ENCODE results near the gene SLC1A6. TPM values are rescaled to one million over a fixed set of nuclear protein-coding genes. Genes with fewer than 3 reads are reported as not detected.
"Not testable (repeated sequence)": the region's sequence is repeated elsewhere in the genome, so short reads cannot be mapped to it uniquely, and the experiment has no call there.

SLC1A6 gene
- not detected in 2 replicates for total RNA-seq

DNA sequence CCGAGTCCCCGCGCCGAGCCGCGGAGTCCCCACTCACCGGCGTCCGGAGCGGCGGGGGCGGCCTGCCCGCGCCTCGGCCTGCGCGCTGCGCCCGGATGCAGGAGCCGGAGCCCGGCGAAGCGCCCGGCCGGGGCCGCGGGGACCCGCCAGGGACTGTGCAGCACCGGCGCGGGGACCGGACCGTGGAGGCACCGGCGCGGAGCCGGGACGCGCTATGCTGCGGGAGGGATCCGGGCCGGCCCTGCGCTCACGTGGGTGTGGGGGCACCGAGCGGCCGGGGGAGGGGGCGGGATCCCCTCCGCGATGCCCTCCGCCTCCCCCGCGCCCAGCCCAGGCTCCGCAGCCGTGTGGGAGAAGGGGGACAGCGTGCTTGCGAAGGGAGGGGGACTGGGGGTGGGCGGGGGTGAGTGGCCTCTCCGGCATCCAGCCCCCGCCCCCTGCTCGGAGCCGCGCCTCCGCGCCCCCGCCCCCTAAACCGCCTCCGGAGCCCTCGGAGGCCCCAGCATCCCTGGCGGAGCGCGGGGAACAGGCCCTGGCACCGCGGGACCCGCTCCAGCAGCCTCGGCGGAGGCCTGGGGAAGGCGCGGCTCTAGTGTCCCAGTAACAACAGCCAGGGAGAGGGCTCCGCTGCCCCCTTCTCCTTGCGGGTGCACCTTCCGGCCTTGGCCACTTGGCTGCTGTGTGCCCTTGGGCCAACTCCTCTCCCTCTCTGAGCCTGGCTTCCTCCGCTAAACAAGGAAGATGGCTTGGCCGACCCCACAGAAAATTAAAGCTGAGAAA lies at the start of gene SLC1A6:
TSS of gene SLC1A6 (minus strand) at position 389 of the 780 bp plus-strand sequence. CDS start 6,954 bp downstream, outside the sequence.
- no peak for DNase-seq (ENCODE audit: low read depth in 2 of 2)

DNA sequence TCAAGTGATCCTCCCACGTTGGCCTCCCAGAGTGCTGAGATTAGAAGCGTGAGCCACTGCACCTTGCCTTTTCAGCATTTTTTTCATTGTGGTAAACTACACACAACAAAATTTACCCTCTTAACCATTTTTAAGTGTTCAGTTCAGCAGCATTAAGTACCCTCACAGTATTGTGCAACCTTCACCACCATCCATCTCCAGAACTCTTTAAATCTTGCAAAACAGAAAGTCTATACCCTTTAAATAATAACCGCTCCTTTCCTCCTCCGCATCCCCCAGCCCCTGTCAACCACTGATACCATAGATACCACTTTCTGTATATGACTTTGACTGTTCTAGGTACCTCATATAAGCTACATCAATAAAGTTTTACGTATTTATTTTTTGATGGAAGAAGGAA lies 48.8 kb upstream of the SLC1A6 start:
- DNase-seq (ENCODE audit: low read depth in 2 of 2) = no peak

DNA sequence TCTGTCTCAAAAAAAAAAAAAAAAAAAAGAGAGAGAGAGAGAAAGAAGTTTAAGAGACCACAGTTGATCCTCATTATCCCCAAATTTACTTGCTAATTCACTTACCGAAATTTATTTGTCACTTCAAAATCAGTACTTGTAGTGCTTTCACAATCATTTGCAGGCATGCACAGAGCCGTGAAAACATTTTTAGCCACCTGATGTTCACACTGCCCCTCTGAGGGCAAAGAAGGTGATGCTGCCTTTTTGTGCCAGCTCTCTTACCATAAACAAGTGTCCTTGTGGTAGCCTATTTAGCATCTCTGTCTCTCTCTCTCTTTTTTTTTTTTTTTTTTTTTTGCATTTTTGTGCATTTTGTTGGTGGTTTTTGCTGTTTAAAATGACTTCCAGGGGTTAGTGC lies 45.6 kb upstream of the SLC1A6 start:
- DNase-seq (ENCODE audit: low read depth in 2 of 2) = no peak

DNA sequence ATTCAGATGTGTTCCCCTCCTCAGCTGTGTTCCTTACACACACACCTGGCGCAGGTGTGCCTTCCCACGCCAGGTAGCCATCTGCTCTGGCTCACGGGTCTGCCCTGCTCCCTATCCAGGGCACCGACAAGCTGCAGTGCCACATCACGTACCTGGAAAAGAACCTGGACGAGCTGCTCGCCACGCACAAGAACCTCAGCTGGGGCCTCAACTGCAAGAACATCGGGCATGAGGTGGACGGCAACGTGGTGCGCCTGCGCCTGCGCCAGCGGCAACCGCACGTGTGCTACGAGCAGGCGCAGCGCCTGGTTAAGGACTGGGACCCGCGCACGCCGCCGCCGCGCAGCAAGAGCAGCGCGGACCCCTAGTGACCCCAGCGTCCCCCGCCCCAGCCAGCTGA lies 43.1 kb upstream of the SLC1A6 start:
- DNase-seq (ENCODE audit: low read depth in 2 of 2) = no peak

DNA sequence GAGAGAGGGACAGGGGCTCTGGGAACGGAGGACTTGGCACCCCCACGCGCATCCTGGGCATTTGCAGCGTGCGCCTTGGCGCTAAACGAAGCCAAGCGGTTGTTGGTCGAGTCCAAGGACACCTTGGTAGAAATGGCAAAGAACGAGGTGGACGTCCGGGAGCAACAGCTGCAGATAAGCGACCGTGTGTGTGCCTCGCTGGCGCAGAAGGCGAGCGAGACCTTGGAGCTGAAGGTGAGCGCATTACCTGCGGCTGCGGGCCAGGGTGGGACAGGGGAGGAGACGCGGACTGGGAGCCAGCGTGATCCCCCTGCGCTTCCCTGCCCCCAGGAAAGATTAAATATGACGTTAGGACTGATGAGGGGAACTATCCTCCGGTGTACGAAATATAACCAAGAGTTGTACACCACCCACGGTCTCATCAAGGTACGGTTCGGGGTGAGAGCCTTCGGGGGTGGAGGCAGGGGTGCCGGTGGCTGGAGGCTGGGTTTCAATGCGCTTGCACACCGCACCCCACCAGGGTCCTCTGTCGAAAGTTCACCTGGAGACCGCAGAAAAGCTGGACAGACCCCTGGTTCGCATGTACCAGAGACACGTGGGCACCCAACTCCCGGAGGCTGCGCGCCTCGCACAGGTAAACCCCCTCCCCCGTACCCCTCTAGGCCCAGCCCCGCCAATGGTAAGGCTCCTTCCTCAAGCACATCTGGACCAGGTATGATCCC lies 41.8 kb upstream of the SLC1A6 start:
- DNase-seq (ENCODE audit: low read depth in 2 of 2) = no peak

DNA sequence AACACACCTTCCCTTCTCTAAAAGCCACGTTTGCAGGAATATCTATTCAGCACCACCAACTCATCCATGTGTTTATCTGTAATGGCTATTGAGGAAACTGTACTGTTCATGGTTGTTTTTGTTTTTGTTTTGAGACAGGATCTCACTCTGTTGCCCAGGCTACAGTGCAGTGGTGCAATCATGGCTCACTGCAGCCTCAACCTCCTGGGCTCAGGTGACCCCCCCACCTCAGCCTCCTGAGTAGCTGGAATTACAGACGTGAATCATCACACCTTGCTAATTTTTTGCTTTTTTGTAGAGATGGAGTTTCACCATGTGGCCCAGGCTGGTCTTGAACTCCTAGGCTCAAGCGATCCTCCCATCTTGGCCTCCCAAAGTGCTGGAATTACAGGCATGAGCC lies 39.2 kb upstream of the SLC1A6 start:
- not testable (repeated sequence) for DNase-seq (ENCODE audit: low read depth in 2 of 2)

DNA sequence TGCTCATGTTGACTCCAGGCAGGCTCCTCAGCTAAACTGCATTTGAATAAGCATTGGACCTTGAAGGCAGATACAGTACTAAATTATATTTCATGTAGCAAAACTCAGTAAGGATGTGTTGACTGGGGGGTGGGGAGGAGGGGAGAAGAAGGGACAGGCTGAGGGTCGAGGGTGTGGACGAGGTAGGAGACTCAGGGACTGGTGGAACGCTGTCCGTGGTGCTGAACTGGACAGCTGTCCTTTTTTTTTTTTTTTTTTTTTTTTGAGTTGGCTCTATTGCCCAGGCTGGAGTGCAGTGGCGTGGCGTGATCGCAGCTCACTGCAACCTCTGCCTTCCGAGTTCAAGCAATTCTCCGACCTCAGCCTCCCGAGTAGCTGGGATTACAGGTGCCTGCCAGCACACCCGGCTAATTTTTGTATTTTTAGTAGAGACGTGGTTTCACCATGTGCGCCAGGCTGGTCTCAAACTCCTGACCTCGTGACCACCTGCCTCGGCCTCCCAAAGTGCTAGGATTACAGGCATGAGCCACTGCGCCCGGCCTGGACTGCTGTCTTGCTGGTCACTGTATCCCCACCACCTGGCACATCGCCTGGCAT lies 36.4 kb upstream of the SLC1A6 start:
- peak; percentile 25 to 49 for DNase-seq (ENCODE audit: low read depth in 2 of 2)

DNA sequence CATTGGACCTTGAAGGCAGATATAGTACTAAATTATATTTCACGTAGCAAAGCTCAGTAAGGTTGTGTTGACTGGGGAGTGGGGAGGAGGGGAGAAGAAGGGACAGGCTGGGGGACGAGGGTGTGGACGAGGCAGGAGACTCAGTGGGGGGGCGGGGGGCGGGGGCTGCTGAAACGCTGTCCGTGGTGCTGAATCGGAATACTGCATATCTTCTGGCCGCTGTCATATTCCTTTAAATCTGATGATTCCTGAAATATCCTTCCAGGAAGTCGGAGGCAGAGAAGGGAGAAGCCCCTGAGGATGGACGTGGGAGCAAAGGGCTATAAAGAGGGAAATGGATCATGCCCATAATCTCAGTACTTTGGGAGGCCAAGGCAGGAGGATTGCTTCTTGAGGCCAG lies 34.9 kb upstream of the SLC1A6 start:
- no peak for DNase-seq (ENCODE audit: low read depth in 2 of 2)

DNA sequence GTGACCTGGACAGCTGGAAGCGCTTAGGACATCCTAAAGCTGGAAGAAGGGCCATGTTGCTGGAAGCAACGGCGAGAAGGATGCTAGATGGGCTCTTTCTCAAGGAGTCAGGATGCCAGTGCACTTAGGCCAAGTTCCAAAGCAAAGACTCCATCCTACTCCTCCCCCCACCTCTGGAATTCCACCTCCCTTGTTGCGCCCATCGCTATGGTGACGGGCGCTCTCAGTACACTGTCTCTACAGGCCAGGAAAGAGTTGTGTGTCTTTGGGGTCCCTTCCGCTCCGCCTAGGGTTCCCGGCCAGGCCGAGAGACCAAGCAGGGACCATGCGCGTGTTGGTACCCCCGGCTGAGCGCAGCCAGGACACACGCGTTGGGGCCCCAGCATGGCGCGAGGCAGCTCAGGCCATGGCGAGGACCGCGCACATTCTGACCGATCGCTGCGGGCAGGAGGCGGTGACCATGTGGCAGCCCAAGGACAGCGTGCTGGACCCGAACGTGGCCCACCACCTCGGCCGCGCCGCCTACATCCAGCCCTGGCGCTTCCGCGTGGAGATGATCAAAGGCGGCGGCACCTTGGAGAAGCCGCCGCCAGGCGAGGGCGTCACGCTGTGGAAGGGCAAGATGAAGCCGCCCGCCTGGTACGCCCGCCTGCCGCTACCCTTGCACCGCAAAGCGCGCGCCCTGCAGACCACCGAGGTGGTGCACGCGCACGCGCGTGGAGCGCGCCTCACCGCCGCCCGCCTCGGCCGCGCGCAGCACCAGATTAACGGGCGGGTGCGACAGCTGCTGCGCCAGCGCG lies 31.0 kb upstream of the SLC1A6 start:
- DNase-seq (ENCODE audit: low read depth in 2 of 2) = no peak

DNA sequence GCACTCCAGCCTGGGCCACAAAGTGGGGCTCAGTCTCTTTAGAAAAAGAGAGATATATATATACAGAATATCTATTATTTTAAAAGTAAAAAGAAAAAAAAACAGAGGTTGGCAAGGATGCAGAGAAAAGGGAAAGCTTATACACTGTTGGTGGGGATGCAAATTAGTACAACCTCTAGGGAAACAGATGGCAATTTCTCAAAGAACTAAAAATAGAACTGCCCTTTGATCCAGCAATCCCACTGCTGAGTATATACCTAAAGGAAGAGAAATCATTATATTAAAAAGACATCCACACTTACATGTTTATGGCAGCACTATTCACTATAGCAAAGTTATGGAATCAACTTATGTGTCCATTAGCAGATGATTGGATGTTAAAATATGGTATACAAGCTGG lies 28.6 kb upstream of the SLC1A6 start:
- no peak for DNase-seq (ENCODE audit: low read depth in 2 of 2)

DNA sequence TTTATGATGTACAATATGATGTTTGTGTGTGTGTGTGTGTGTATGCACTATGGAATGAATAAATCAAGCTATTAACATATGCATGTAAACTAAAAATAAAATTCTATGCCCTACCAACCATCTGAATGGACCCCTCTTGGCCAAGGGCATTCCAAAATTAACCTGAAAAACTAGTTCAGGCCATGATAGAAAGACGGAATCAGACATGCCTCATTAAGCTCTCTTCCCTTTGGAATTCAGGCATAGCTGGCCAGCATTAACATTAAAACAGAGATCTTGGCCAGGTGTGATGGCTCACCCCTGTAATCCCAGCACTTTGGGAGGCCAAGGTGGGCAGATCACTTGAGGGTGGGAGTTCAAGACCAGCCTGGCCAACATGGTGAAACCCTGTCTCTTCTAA lies 18.3 kb upstream of the SLC1A6 start:
- DNase-seq (ENCODE audit: low read depth in 2 of 2) = no peak

DNA sequence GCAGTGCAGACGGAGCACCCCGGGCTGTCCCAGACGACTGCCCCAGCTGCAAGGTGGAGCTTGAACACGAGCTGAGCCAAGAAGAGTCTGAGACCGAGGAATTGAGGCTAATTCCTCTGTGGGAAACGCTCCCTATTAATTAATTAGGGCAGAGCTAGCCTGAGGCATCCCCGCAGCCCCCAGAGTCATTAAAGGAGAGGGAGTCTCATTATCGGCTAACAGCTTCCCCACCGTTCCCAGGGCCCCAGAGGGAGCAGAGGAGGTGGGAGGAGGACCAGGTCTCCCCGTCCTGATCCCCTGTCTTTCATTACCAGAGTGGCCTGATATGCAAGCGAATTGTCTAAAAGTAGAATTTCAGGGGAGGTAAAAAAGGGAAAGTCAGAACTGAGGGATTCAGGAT lies 13.1 kb upstream of the SLC1A6 start:
- no peak for DNase-seq (ENCODE audit: low read depth in 2 of 2)

DNA sequence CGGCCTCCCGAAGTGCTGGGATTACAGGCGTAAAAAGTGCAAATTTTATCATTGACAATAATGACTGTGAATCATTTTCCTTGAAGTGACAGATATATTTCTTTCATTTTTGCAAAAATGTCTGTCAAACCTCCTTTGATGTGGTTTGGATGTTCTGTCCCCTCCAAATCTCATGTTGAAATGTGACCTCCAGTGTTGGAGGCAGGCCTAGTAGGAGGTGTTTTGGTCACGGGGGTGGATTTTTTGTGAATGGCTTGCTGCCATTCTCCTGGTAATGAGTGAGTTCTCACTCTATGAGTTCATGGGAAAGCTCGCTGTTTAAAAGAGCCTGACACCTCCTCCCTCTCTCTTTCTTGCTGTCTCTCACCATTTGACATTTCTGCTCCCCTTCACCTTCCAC lies 5.5 kb upstream of the SLC1A6 start:
- DNase-seq (ENCODE audit: low read depth in 2 of 2) = no peak

DNA sequence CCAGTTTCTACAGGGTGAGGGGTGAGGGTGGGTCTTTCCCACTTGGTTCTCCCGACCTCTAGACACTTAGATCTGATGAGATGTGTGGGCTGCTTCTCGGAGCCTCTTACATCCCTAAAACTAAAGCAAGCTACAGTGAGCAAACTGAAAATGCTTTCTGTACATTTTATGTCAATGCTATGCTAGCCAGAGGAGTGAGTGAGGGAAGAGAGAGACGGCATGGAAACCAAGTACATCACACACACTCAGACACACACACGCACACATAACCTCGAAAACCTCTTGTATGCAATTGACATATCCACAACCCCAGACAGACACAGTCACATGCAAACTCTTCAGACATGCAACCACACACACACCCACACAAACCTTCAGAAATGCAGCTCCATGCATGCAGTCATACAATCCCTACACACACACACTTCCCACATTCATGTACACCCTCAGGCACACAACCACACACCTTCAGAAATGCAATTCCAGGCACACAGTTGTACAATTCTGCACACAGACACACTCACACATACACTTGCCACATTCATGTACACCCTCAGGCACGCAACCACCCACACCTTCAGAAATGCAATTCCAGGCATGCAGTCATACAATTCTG lies 1.4 kb downstream of the SLC1A6 start:
- DNase-seq (ENCODE audit: low read depth in 2 of 2) = no peak

DNA sequence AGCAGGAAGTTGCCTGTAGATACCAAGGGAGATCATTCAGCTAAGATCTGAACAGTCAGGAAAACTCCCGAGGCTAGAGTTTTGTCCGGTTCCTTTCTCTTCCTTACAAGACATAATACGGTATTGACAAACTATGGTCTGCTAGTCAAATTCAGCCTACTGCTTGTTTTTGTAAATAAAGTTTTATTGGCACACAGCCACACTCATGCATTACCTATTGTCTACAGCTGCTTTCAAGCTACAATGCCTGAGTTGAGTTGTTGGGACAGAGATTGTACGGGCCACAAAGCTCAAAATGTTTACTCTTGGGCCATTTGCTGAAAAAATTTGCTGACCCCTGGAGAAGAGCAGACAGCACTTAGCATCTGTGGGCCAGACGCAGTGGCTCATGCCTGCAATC lies 2.5 kb downstream of the SLC1A6 start:
- DNase-seq (ENCODE audit: low read depth in 2 of 2) = no peak

DNA sequence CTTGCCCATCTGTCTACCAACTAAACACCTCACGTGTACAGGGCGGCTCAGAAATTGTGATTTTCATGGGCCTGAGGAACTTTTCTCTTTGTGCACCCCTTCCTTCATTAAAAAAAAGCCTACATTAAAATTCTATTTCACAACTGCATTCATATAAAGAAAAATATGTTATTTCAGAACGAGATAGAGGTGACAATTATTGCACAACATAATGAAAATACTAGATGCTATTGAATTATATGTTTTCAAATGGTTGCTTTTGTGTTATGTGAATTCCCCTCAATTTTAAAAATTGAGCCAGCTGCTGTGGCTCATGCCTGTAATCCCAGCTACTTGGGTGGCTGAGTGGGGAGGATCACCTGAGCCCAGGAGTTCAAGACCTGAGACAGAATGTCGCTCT lies 5.2 kb downstream of the SLC1A6 start:
- no peak for DNase-seq (ENCODE audit: low read depth in 2 of 2)

DNA sequence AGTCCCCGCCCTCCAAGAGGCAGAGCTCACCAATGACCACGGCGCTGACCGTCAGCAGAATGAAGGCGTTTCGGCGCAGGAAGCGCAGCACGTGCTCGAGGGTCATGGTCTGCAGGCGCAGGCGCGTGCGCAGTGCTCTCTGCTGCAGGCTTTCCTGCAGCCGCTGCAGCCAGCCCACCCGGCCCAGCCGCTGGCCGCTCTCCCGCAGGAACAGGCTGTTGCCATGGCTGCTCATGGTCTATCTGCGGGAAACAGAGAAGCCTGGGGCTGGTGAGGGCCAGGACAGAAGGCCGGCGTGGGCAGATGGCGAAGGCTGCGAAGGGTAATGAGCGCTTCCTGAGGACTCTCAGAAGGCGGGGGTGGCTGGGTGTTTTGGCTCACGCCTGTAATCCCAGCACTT lies 7.0 kb downstream of the SLC1A6 start:
- no peak for DNase-seq (ENCODE audit: low read depth in 2 of 2)

DNA sequence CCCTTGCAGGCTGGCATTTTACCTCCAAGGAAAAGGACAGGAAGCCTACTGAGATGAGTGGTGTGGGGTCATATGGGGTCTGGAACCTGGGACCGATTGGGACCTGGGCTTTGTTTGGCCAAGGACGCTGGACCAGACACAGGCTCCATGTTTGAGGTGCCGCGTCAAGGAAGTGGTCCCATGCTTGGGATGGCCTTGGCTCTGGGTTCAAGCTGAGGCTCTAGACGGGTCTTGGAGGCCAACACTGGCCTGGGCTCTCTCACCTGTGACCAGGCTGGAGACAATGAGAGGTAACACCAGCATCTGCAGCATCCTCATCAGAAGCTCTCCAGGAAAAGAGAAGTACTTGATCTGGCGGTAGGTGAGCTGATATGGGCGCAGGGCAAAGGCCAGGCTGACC lies 8.2 kb downstream of the SLC1A6 start:
- no peak for DNase-seq (ENCODE audit: low read depth in 2 of 2)

DNA sequence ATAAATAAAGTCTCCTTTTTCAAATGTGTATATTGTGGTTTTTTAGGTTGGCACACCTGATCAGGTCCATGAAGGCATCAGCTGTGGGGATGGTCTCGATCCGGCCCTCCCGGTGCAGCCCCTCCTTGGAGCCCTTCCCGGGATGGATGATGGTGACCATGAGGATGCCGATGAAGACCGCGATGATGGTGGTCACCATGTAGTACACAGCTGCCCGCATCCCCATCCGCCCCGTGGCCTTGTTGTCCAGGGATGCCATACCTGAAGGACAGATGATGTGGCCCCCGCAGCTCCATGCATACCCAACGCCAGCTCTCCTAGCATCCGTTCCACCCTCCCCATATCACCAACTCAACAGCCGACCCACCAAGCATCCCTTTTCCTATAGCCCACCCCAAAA lies 11.4 kb downstream of the SLC1A6 start:
- DNase-seq (ENCODE audit: low read depth in 2 of 2) = no peak

DNA sequence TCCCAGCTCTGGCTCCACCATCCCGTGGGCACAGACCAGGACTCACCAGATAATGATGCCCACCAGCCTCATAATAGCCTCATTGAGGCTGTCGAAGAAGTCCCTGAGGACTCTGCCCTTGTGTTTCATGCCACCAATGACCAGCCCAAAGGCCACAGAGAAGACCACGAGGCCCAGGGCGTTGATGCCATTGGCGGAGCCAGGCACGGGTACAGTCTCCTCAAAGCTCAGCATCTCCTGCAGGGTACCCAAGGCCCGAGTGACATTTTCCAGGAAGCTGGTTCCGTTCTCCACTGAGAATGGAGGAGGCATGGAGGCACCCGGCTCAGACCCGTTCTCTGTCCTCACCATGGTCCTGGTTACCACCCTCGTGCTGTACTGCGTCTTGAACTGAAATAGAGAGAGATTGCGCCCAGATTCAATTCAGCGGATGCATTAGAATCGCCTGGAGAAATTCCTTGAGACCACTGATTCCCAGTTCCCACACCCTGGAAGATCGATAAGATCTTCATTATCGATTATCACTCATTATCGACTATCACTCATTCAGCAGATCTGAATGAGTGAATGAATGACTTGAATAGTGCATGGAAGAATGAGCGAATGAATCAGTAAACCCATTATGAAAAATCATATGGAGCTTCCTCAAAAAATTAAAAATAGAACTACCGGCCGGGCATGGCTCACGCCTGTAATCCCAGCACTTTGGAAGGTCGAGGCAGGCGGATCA lies 17.5 kb downstream of the SLC1A6 start:
- no peak for DNase-seq (ENCODE audit: low read depth in 2 of 2)

DNA sequence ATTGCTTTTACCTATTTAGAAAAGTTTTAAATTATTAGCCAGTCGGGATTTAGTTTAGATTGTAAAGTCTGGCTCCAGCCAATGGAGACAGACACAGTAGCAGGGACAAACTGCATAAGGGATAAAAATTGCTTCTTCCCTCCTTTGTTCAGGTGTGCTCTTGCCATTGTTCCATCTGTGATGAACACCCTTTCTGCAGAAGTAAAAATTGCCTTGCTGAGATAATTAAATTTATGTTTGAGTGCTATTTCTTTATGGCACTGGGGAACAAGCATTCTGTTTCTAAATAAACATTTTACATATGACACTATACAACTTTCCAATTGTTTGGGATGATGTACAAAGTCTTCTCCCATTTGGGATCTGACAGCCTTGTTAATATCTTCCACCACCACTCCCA lies 20.4 kb downstream of the SLC1A6 start:
- DNase-seq (ENCODE audit: low read depth in 2 of 2) = no peak

Data from dermis microvascular lymphatic vessel endothelial cell (primary cell).